Neural cell (in vitro differentiated cells): Measurements from ENCODE around the gene FCN3.

Experiments
- CTCF ChIP-seq: fragments of 450-650 bp; IDR thresholded peaks from 2 replicates; pipeline ENCODE4 v1.5.1; 2014; ENCODE audit warnings: antibody characterized with exemption, mild to moderate bottlenecking, moderate library complexity; ENCODE audit not compliant: poor library complexity, severe bottlenecking
- EP300 ChIP-seq: fragments of 450-650 bp; conservative IDR thresholded peaks from 2 replicates; pipeline ENCODE4 v1.6.1; 2014; ENCODE audit warnings: antibody characterized with exemption, mild to moderate bottlenecking, moderate library complexity; ENCODE audit not compliant: poor library complexity, severe bottlenecking
- EZH2 ChIP-seq: fragments of 200-600, 300-800 bp; shearing (Covaris generic), sonication (generic); IDR thresholded peaks from 2 replicates; pipeline ENCODE4 v1.6.1; 2014; ENCODE audit warnings: antibody characterized with exemption, low read length, borderline replicate concordance, mild to moderate bottlenecking; ENCODE audit not compliant: insufficient read depth, poor library complexity, severe bottlenecking
- POLR2AphosphoS5 ChIP-seq: IDR thresholded peaks from 2 replicates; pipeline ENCODE4 v1.6.1; 2012
- RAD21 ChIP-seq: fragments of 450-650 bp; conservative IDR thresholded peaks from 2 replicates; pipeline ENCODE4 v1.6.1; 2014; ENCODE audit warnings: antibody characterized with exemption, mild to moderate bottlenecking, moderate library complexity

GRCh38 chr1:27331922-27332321 is 42.7 kb downstream of the FCN3 start:
- TF ChIP-seq EP300: no peak
- no peak for TF ChIP-seq CTCF
- no peak for TF ChIP-seq EZH2
- TF ChIP-seq POLR2AphosphoS5: no peak
- TF ChIP-seq RAD21: no peak
